Fibroblast of peridontal ligament (primary cell): Measurements from ENCODE around the gene CD163.
"Not testable (repeated sequence)": the region's sequence is repeated elsewhere in the genome, so short reads cannot be mapped to it uniquely, and the experiment has no call there.

ENCODE experiments used
- DNase-seq: peaks from one replicate; pipeline ENCODE4 v3.0.0-alpha.2; 2010; ENCODE audit errors: extremely low read depth

Gene CD163

GRCh38 chr12:7503686-7504415, at the start of gene CD163:
TSS of gene CD163 (minus strand) at chr12:7503777. CDS start at chr12:7503690, 87 bp downstream.
- no peak for DNase-seq

GRCh38 chr12:7542813-7543212, 39.2 kb upstream of the CD163 start:
- peak; percentile 81 for DNase-seq

- DNase-seq: no peak
These were observed 38.5 kb upstream of the CD163 start for GRCh38 chr12:7542046-7542445.

GRCh38 chr12:7514416-7514815, 10.8 kb upstream of the CD163 start:
- DNase-seq: no peak

- DNase-seq: peak; percentile 97
These were observed 9.0 kb upstream of the CD163 start for GRCh38 chr12:7512553-7512952.

- not testable (repeated sequence) for DNase-seq
These were observed 6.4 kb upstream of the CD163 start for GRCh38 chr12:7509793-7510470.

- no peak for DNase-seq
These were observed 965 bp downstream of the CD163 start for GRCh38 chr12:7502612-7503011.

GRCh38 chr12:7501031-7501588, 2.5 kb downstream of the CD163 start:
- DNase-seq: peak; percentile 44

GRCh38 chr12:7499636-7500035, 3.9 kb downstream of the CD163 start:
- no peak for DNase-seq

- DNase-seq: peak; percentile 93
These were observed 4.8 kb downstream of the CD163 start for GRCh38 chr12:7498809-7499208.

- peak; percentile 18 for DNase-seq
These were observed 5.9 kb downstream of the CD163 start for GRCh38 chr12:7497661-7498060.

- no peak for DNase-seq
These were observed 7.1 kb downstream of the CD163 start for GRCh38 chr12:7496451-7496850.

GRCh38 chr12:7495136-7495535, 8.4 kb downstream of the CD163 start:
- no peak for DNase-seq

- DNase-seq: no peak
These were observed 10.6 kb downstream of the CD163 start for GRCh38 chr12:7493006-7493405.

GRCh38 chr12:7486512-7486911, 17.1 kb downstream of the CD163 start:
- DNase-seq: no peak

- DNase-seq: no peak
These were observed 18.5 kb downstream of the CD163 start for GRCh38 chr12:7485095-7485494.

GRCh38 chr12:7483343-7483742, 20.2 kb downstream of the CD163 start:
- DNase-seq: no peak

GRCh38 chr12:7479771-7480170, 23.8 kb downstream of the CD163 start:
- DNase-seq: peak; percentile 26

- DNase-seq: no peak
These were observed 31.5 kb downstream of the CD163 start for GRCh38 chr12:7472060-7472459.

- peak; percentile 77 for DNase-seq
These were observed 43.0 kb downstream of the CD163 start for GRCh38 chr12:7460375-7461259.

- no peak for DNase-seq
These were observed 43.6 kb downstream of the CD163 start for GRCh38 chr12:7459973-7460372.

- no peak for DNase-seq
These were observed 51.8 kb downstream of the CD163 start for GRCh38 chr12:7451756-7452155.
